Astrocyte of the cerebellum (primary cell): Measurements from ENCODE around the gene GLIS1.

ENCODE experiments used
- DNase-seq: peaks from one replicate; pipeline ENCODE4 v3.0.0-alpha.2; 2011; ENCODE audit warnings: low read depth
- H3K4me3 ChIP-seq: 2 replicates; pipeline ENCODE4 v1.5.1; 2011; ENCODE audit warnings: mild to moderate bottlenecking, low read depth, low read length, moderate library complexity
- CTCF ChIP-seq: IDR thresholded peaks from 2 replicates; pipeline ENCODE4 v1.5.1; 2012; ENCODE audit warnings: low read length, low read depth, moderate library complexity, mild to moderate bottlenecking; ENCODE audit errors: missing control alignments
- in situ Hi-C: cut with HindIII; loops from 2 replicates; pipeline ENCODE4 v1.10.0; 2017; ENCODE audit warnings: low sequenced_read_pairs

Gene GLIS1

GRCh38 chr1:53562981-53563379 is 176.0 kb downstream of the GLIS1 start:
- no peak overlapping the region for H3K4me3 ChIP-seq
- DNase-seq: no peak
- in situ Hi-C loops: no loop called here
- no peak for TF ChIP-seq CTCF

- TF ChIP-seq CTCF: no peak
- DNase-seq: no peak
- in situ Hi-C loops: no loop called here
- no peak overlapping the region for H3K4me3 ChIP-seq
Measured at GRCh38 chr1:53562291-53562980, 176.5 kb downstream of the GLIS1 start.

GRCh38 chr1:53561503-53562105 is 177.4 kb downstream of the GLIS1 start:
- in situ Hi-C loops: no loop called here
- no peak for TF ChIP-seq CTCF
- no peak overlapping the region for H3K4me3 ChIP-seq
- no peak for DNase-seq

GRCh38 chr1:53560581-53561502 is 178.1 kb downstream of the GLIS1 start:
- in situ Hi-C loops: no loop called here
- DNase-seq: no peak

GRCh38 chr1:53559854-53560580 is 178.9 kb downstream of the GLIS1 start:
- in situ Hi-C loops: no loop called here
- no peak overlapping the region for H3K4me3 ChIP-seq
- TF ChIP-seq CTCF: no peak
- no peak for DNase-seq

More at GRCh38 chr1:53560581-53561502, 178.1 kb downstream of the GLIS1 start:
- H3K4me3 ChIP-seq: no peak overlapping the region
- TF ChIP-seq CTCF: no peak

- TF ChIP-seq CTCF: no peak
- in situ Hi-C loops: no loop called here
- H3K4me3 ChIP-seq: no peak overlapping the region
Measured at GRCh38 chr1:53559391-53559815, 179.6 kb downstream of the GLIS1 start.

More at GRCh38 chr1:53559391-53559815, 179.6 kb downstream of the GLIS1 start:
- no peak for DNase-seq
